Small intestine (tissue), 7 donors: ENCODE results near the gene PAPPA2. TPM values are rescaled to one million over a fixed set of nuclear protein-coding genes. Genes with fewer than 3 reads are reported as not detected.

Source experiments
- DNase-seq, 2 donors: peaks; one replicate each; pipeline versions ENCODE4 v3.0.0 to v3.0.0-alpha.2; 2013
- FAIRE-seq: peaks from 2 replicates; lab custom pipeline; 2012; peaks lifted over from hg19 to GRCh38; lab: Jason Lieb, UNC
- H3K27ac ChIP-seq, 3 donors: one replicate each; pipeline ENCODE4 v1.5.1; 2013; ENCODE audit warnings: low read length in 2 of 3, mild to moderate bottlenecking in 2 of 3, control low read depth in 1 of 3, inconsistent platforms in 1 of 3, low read depth in 1 of 3, moderate library complexity in 1 of 3
- H3K27me3 ChIP-seq, 3 donors: one replicate each; pipeline ENCODE4 v1.6.1; 2013; ENCODE audit warnings: low read length in 3 of 3, inconsistent platforms in 1 of 3; ENCODE audit not compliant: control insufficient read depth in 3 of 3, insufficient read depth in 3 of 3
- H3K36me3 ChIP-seq, 3 donors: one replicate each; pipeline ENCODE4 v1.6.1; 2013; ENCODE audit warnings: low read length in 3 of 3, inconsistent platforms in 1 of 3, low read depth in 1 of 3, mild to moderate bottlenecking in 1 of 3, moderate library complexity in 1 of 3; ENCODE audit not compliant: control insufficient read depth in 3 of 3, insufficient read depth in 2 of 3
- H3K4me1 ChIP-seq, 3 donors: one replicate each; pipeline ENCODE4 v1.6.1; 2013; ENCODE audit warnings: low read length in 2 of 3, inconsistent platforms in 1 of 3, low read depth in 1 of 3, mild to moderate bottlenecking in 1 of 3, moderate library complexity in 1 of 3; ENCODE audit not compliant: control insufficient read depth in 3 of 3, insufficient read depth in 2 of 3
- H3K4me3 ChIP-seq, 3 donors: one replicate each; pipeline ENCODE4 v1.5.1; 2013; ENCODE audit warnings: low read length in 3 of 3, control low read depth in 1 of 3, inconsistent platforms in 1 of 3, low read depth in 1 of 3, mild to moderate bottlenecking in 1 of 3, moderate library complexity in 1 of 3
- H3K9me3 ChIP-seq, 2 donors: one replicate each; pipeline ENCODE4 v1.6.1; 2013; ENCODE audit warnings: low read depth in 1 of 2, low read length in 1 of 2; ENCODE audit not compliant: control insufficient read depth in 2 of 2, insufficient read depth in 1 of 2
- WGBS, 3 donors: extraction: QIAGEN DNeasy Blood & Tissue Kit; methylation state at CpG; one replicate each; pipeline ENCODE4 v1.1.7; 2013; 5-methylcytosine and 5-hydroxymethylcytosine counted together
- polyA plus RNA-seq, 4 donors: library from polyadenylated mRNA; stranded (reverse) in 3 of 4; unstranded in 1 of 4; fragments of 200-250 nt in 3 of 4; fragments of 120-200 nt in 1 of 4; gene quantifications; one replicate each; pipeline versions ENCODE4 v1.2.1 to v1.2.3, GENCODE V29; 2013
- donor health status: healthy with polysubstance abuse.
- donor health status: control.
- donor health status: control.
- donor health status: Bipolar disorder and iron deficiency.
- donor health status: healthy.

The PAPPA2 gene
- polyA plus RNA-seq, 4 donors, result 0.03 to 0.12 TPM; not detected in 2

DNA sequence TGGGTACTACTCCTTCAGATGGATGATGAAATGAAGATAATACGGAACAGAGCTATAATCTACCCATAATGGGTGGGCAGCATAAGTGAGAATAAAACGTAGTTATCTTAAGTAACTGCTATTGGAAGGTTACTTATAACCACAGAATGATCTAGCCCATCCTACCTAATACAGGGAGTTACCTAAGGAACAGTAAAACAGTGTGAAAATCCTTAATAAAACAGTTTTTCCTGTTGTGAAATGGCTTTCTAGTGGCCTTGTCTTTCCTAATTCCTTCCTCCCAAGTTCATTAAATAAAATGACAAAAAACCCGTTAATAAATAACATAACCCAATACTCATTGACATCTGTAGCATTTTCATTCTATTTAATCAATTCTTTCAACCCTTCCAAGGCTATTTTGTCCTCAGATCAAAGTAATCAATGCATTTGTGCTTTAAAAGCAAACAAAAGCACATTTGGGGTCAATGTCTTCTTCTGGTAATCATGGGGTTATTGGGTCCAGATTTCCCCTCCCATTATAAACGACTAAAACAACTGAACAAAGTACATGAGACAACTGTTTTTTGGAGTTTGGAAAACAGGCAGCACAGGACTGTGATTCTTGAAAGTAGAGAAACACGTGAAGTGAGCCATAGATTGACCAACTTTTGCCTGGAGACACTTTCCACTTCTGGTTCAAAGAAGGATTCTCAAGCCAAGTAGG lies 42.0 kb downstream of the PAPPA2 start:
- Histone ChIP-seq H3K4me1 (no peaks in the 10 kb centered on the region), H3K27ac (no peak overlapping the region), H3K9me3 (no peaks in the 10 kb centered on the region), H3K36me3 (no peaks in the 10 kb centered on the region), H3K27me3 (peaks cover 0 to 3% (median 0%) of the 10 kb centered on the region in 3 donors), H3K4me3 (no peak overlapping the region)
- FAIRE-seq (no peak), DNase-seq (no peak)
- WGBS, 3 donors, result 39 to 53% (median 42%) methylated on average over 5 of the region's 5 CpGs

- no peak for DNase-seq
- Histone ChIP-seq H3K4me1 (no peaks in the 10 kb centered on the region), H3K4me3 (no peak overlapping the region), H3K27ac (no peak overlapping the region), H3K9me3 (no peaks in the 10 kb centered on the region), H3K27me3 (no peaks in the 10 kb centered on the region), H3K36me3 (no peaks in the 10 kb centered on the region)
- FAIRE-seq, result no peak
Measured at GRCh38 chr1:176512966-176513365, 50.0 kb downstream of the PAPPA2 start.

GRCh38 chr1:176515310-176515709 lies 52.3 kb downstream of the PAPPA2 start:
- DNase-seq (no peak), FAIRE-seq (no peak)
- WGBS, 3 donors, result 54 to 68% (median 57%) methylated on average over 3 of the region's 3 CpGs
- Histone ChIP-seq H3K4me1 (no peaks in the 10 kb centered on the region), H3K27ac (no peak overlapping the region), H3K27me3 (no peaks in the 10 kb centered on the region), H3K9me3 (no peaks in the 10 kb centered on the region), H3K36me3 (no peaks in the 10 kb centered on the region), H3K4me3 (no peak overlapping the region)

DNA sequence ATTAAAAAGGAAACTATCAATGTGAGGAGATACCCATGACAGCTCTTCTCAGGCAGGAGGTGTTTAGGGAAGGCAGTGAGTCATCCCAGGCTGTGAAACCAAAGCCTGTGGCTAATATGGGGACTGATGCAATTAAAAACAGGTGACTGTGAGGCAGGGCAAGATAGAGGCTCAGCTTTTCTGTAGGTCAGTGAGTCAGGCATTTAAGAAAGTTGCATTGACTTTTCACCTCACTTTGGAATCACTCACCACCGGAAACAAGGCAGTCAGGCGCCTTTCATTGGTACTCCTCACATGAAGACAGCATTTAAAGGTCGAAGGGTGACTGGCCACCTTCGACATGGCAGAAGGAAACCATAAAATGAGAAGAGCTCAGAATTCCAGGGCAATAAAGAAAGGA lies 54.5 kb downstream of the PAPPA2 start:
- no peaks in the 10 kb centered on the region for H3K36me3 ChIP-seq
- H3K27ac ChIP-seq, result no peak overlapping the region
- H3K4me3 ChIP-seq, result no peak overlapping the region
- no peaks in the 10 kb centered on the region for H3K27me3 ChIP-seq
- H3K4me1 ChIP-seq, result no peaks in the 10 kb centered on the region
- DNase-seq (peak in 1 of 2 donors; percentile 32), FAIRE-seq (no peak)
- WGBS, 3 donors, result 72 to 82% (median 74%) methylated on average over 4 of the region's 4 CpGs
- no peaks in the 10 kb centered on the region for H3K9me3 ChIP-seq

- WGBS, 3 donors, result 69 to 85% (median 74%) methylated on average over 1 of the region's 1 CpG
- Histone ChIP-seq H3K9me3 (no peaks in the 10 kb centered on the region), H3K27me3 (no peaks in the 10 kb centered on the region), H3K4me1 (no peaks in the 10 kb centered on the region), H3K27ac (no peak overlapping the region), H3K36me3 (no peaks in the 10 kb centered on the region), H3K4me3 (no peak overlapping the region)
- FAIRE-seq (no peak), DNase-seq (no peak)
Measured at GRCh38 chr1:176521211-176521610, 58.2 kb downstream of the PAPPA2 start.

GRCh38 chr1:176522310-176522845 lies 59.4 kb downstream of the PAPPA2 start:
- DNase-seq, result peak in 1 of 2 donors; percentile 63
- no peak overlapping the region for H3K4me3 ChIP-seq
- H3K27me3 ChIP-seq, result no peaks in the 10 kb centered on the region
- H3K36me3 ChIP-seq, result no peaks in the 10 kb centered on the region
- no peaks in the 10 kb centered on the region for H3K9me3 ChIP-seq
- 26 to 41% (median 37%) methylated on average over 3 of the region's 3 CpGs for WGBS, 3 donors
- no peak for FAIRE-seq
- no peaks in the 10 kb centered on the region for H3K4me1 ChIP-seq
- no peak overlapping the region for H3K27ac ChIP-seq

DNA sequence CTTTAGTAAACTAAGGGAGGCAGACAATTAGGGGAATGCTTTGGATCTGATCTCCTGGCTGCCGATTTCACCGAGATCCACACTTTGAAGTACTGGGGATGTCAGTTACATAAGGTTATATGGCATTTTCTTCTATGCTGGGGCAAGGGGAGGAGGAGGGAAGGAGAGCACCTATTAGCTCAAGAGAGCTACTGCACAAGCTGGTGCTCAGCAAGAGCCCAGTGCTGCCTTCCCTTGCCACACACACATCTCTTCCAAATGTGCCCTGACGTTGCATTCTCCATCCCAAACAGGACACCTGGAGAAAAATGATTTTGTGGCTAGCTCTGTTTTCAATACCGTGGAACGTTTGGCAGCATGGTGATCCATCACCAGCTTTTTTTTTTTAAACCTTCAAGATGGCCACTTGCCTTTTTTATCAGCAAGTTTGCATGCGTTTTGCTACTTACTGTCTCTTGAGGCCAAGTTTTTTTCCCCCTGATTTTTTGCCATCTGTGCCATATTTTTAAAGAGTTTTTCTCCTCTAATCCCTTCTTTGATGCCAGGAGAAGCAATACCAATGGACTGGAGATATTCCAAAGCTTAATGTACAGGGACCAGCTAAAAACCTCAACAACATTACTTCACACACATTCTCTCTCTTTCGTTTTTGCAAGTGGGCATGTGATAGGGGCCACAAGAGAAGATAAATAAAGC lies 66.6 kb downstream of the PAPPA2 start:
- DNase-seq (no peak), FAIRE-seq (no peak)
- Histone ChIP-seq H3K4me3 (no peak overlapping the region), H3K36me3 (no peaks in the 10 kb centered on the region), H3K27me3 (no peaks in the 10 kb centered on the region), H3K9me3 (no peaks in the 10 kb centered on the region), H3K4me1 (no peaks in the 10 kb centered on the region), H3K27ac (no peak overlapping the region)
- WGBS, 3 donors, result 65 to 75% (median 71%) methylated on average over 7 of the region's 7 CpGs

GRCh38 chr1:176531036-176531435 lies 68.1 kb downstream of the PAPPA2 start:
- no peaks in the 10 kb centered on the region for H3K9me3 ChIP-seq
- FAIRE-seq (no peak), DNase-seq (peak; percentile 2 to 10)
- H3K4me3 ChIP-seq, result no peak overlapping the region
- H3K27ac ChIP-seq, result no peak overlapping the region
- H3K27me3 ChIP-seq, result peaks cover 0 to 2% (median 0%) of the 10 kb centered on the region in 3 donors
- H3K36me3 ChIP-seq, result no peaks in the 10 kb centered on the region
- 46 to 65% (median 57%) methylated on average over 2 of the region's 2 CpGs for WGBS, 3 donors
- no peaks in the 10 kb centered on the region for H3K4me1 ChIP-seq
